PFSK-1 (cell line): ENCODE results near the gene PPEF1.

Experiments
- FOXP2 ChIP-seq: optimal IDR thresholded peaks from 2 replicates; pipeline ENCODE3; 2011; ENCODE audit warnings: borderline replicate concordance, control low read depth, inconsistent platforms; ENCODE audit not compliant: insufficient read depth; ENCODE audit errors: extremely low read length, extremely low read depth
- POLR2AphosphoS5 ChIP-seq: IDR thresholded peaks from 2 replicates; pipeline ENCODE4 v1.6.1; 2012; ENCODE audit warnings: low read depth, mild to moderate bottlenecking, control low read depth, low read length, moderate library complexity
- REST ChIP-seq, 2 experiments: IDR thresholded peaks; 2 replicates each; pipeline versions ENCODE4 v1.6.1 to v1.8.0; 2011 to 2012; ENCODE audit warnings: low read depth in 2 of 2, low read length in 2 of 2, control low read depth in 1 of 2, inconsistent platforms in 1 of 2, mild to moderate bottlenecking in 1 of 2, moderate library complexity in 1 of 2; ENCODE audit not compliant: insufficient read depth in 1 of 2
- SIN3A ChIP-seq: IDR thresholded peaks from 2 replicates; pipeline ENCODE4 v1.6.1; 2012; ENCODE audit warnings: mild to moderate bottlenecking, low read length, moderate library complexity, borderline replicate concordance; ENCODE audit not compliant: insufficient read depth
- TAF1 ChIP-seq: IDR thresholded peaks from 2 replicates; pipeline ENCODE4 v1.6.1; 2012; ENCODE audit warnings: low read length, control low read depth, borderline replicate concordance; ENCODE audit not compliant: insufficient read depth

The PPEF1 gene

GRCh38 chrX:18856645-18856997, 149.2 kb downstream of the PPEF1 start:
- no peak for TF ChIP-seq SIN3A
- no peak for TF ChIP-seq REST (IDR thresholded peaks at IDR 0.05; ENCODE audit: insufficient read depth in 1 of 2, low read depth in 2 of 2, low read length in 2 of 2)
- TF ChIP-seq TAF1: no peak
- TF ChIP-seq FOXP2: no peak
- TF ChIP-seq POLR2AphosphoS5: no peak

- TF ChIP-seq POLR2AphosphoS5 (no peak), FOXP2 (no peak), SIN3A (no peak), REST (IDR thresholded peaks at IDR 0.05; ENCODE audit: insufficient read depth in 1 of 2, low read depth in 2 of 2, low read length in 2 of 2) (no peak), TAF1 (no peak)
These were observed 154.1 kb downstream of the PPEF1 start for GRCh38 chrX:18861511-18861910.

GRCh38 chrX:18864390-18864920, 157.0 kb downstream of the PPEF1 start:
- TF ChIP-seq TAF1 (no peak), SIN3A (no peak), POLR2AphosphoS5 (no peak), REST (IDR thresholded peaks at IDR 0.05; ENCODE audit: insufficient read depth in 1 of 2, low read depth in 2 of 2, low read length in 2 of 2) (no peak), FOXP2 (no peak)

- TF ChIP-seq TAF1: no peak
- no peak for TF ChIP-seq POLR2AphosphoS5
- TF ChIP-seq FOXP2: no peak
- no peak for TF ChIP-seq REST (IDR thresholded peaks at IDR 0.05; ENCODE audit: insufficient read depth in 1 of 2, low read depth in 2 of 2, low read length in 2 of 2)
- no peak for TF ChIP-seq SIN3A
These were observed 163.9 kb downstream of the PPEF1 start for GRCh38 chrX:18871161-18871890.

- TF ChIP-seq FOXP2 (no peak), SIN3A (no peak), POLR2AphosphoS5 (no peak), TAF1 (no peak), REST (IDR thresholded peaks at IDR 0.05; ENCODE audit: insufficient read depth in 1 of 2, low read depth in 2 of 2, low read length in 2 of 2) (no peak)
These were observed 164.5 kb downstream of the PPEF1 start for GRCh38 chrX:18871970-18872369.
